ENCODE data around the gene PDRG1. TPM values are rescaled to one million over a fixed set of nuclear protein-coding genes. Genes with fewer than 3 reads are reported as not detected.

PDRG1 gene
- 10 to 100 TPM; 20.4 to 24.4 TPM for total RNA-seq
- polyA plus RNA-seq (2013, experiment 1 of 2), result 19.2 TPM
- polyA plus RNA-seq (2013, experiment 2 of 2), result 18.4 TPM
- long read RNA-seq, experiment 1, transcript PDRG1-201 (5 exons, 1,998 nt), result major isoform, 20 of 24 reads
- long read RNA-seq, experiment 1, partial matches to known transcripts, result 0 of 24 reads
- long read RNA-seq, experiment 1, other reads (novel, unspliced or antisense), result 4 of 24 reads
- long read RNA-seq, experiment 2, transcript PDRG1-201 (5 exons, 1,998 nt), result major isoform, 51 of 56 reads
- long read RNA-seq, experiment 2, partial matches to known transcripts, result 3 of 56 reads
- long read RNA-seq, experiment 2, other reads (novel, unspliced or antisense), result 2 of 56 reads
- long read RNA-seq, experiment 3, transcript PDRG1-201 (5 exons, 1,998 nt), result major isoform, 98 of 108 reads
- long read RNA-seq, experiment 3, partial matches to known transcripts, result 3 of 108 reads
- long read RNA-seq, experiment 3, other reads (novel, unspliced or antisense), result 7 of 108 reads
- long read RNA-seq, experiment 4, transcript PDRG1-201 (5 exons, 1,998 nt), result major isoform, 155 of 161 reads
- long read RNA-seq, experiment 4, partial matches to known transcripts, result 0 of 161 reads
- long read RNA-seq, experiment 4, other reads (novel, unspliced or antisense), result 6 of 161 reads

DNA sequence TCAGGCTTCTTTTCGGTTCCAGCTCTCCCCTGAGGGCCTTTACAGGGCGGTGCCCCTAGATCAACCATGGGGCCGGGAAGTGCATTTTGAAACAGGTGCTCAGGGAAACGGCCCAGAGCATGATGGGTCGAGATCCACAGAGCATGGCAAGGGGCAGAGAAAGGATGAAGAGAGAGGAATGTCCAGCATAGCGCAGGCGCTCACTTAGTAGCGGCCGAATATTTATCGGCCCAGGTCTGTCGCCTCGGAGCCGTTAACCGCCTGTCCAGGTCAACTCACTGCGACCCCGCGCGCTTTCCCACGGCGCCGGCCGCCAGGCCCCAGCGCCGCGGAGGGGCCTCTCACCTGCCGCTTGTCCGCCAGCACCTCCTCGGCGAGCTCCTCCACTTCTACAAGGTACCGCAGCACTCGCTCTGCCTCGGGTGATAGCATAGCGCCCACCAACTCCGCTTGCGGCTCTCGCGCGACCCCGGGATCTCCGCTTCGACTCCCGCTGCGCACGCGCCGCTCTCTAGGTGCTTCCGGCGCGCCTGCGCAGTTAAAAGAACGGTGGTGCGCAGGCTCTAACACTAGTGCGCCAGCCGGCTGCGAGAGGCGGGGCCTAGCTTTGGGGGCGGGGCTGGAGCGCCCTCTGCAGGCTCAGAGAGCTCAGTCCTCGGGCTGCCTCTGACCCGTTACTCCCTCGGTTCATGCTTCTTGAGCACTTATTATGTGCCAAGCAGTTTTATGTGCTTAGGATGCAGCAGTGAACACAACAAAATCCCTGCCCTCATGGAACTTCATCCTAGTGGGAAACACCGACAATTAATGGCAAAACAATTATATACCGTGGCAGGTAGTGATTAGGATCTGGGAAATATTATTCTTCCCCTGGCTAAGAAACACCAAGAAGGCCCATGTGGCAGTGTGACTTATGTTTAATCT, at the start of gene PDRG1:
TSS of gene PDRG1 (minus strand) at position 517 of the 924 bp plus-strand sequence. CDS start at position 432, 85 bp downstream.
- peak within 1 kb of the TSS; percentile 92 for H3K27ac Mint-ChIP-seq
- peaks cover 9% of the 10 kb centered on the region for H3K27me3 ChIP-seq (ENCODE audit: control insufficient read depth, insufficient read depth, low read length, poor library complexity, severe bottlenecking)
- peak within 1 kb of the TSS; percentile 88 for H3K9ac ChIP-seq (ENCODE audit: extremely low read depth, low read length, poor library complexity, severe bottlenecking)
- H3K4me1 Mint-ChIP-seq, result peaks cover 7% of the 10 kb centered on the region
- TF ChIP-seq CTCF (conservative IDR thresholded peaks at IDR 0.05), result peak; percentile 100
- H3K27ac ChIP-seq (ENCODE audit: low read depth, low read length), result peak within 1 kb of the TSS; percentile 58
- peaks cover 6% of the 10 kb centered on the region for H3K9me3 Mint-ChIP-seq
- H3K9me3 ChIP-seq (ENCODE audit: control insufficient read depth, low read length), result peaks cover 13% of the 10 kb centered on the region
- peak within 1 kb of the TSS; percentile 96 for H3K4me3 ChIP-seq (ENCODE audit: low read length)
- peak; percentile 98 for DNase-seq
- peaks cover 37% of the 10 kb centered on the region for H3K27me3 Mint-ChIP-seq (ENCODE audit: insufficient read depth)
- peaks cover 34% of the 10 kb centered on the region for H3K36me3 Mint-ChIP-seq (ENCODE audit: low read depth)
- 0 to 1% methylated on average over 29 to 63 of the region's 63 CpGs for WGBS, 2 experiments (ENCODE audit: insufficient coverage in 1 of 2, insufficient read length in 1 of 2)
- H3K36me3 ChIP-seq (ENCODE audit: control insufficient read depth, insufficient read depth, low read length), result peaks cover 34% of the 10 kb centered on the region
- H3K4me1 ChIP-seq (ENCODE audit: control insufficient read depth, insufficient read depth, low read length), result no peaks in the 10 kb centered on the region
- H3K4me3 Mint-ChIP-seq, result peak within 1 kb of the TSS; percentile 94

DNA sequence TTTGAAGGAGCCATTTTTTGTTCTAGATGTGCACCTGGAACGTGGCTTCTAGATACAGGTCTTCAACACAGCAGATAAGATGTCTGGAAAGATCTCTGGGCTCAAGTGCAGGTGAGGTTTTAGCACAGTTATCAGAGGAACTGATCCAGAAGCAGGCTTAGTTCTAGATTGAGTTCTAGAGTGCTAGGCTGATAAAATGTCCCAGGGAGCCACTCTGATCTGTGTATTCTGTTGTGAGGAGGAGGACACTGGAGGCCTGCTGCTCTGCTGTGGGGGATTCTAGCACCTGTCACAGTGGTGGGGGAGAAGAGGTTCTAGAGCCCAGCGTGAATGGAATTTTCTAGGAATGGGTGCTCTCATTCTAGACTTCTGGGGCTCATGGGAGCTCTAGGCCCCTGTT, 46.4 kb upstream of the PDRG1 start:
- Histone ChIP-seq H3K36me3 (ENCODE audit: control insufficient read depth, insufficient read depth, low read length) (no peaks in the 10 kb centered on the region), H3K27ac (ENCODE audit: low read depth, low read length) (no peak overlapping the region), H3K4me1 (ENCODE audit: control insufficient read depth, insufficient read depth, low read length) (peaks cover 2% of the 10 kb centered on the region), H3K4me3 (ENCODE audit: low read length) (no peak overlapping the region), H3K27me3 (ENCODE audit: control insufficient read depth, insufficient read depth, low read length, poor library complexity, severe bottlenecking) (peaks cover 28% of the 10 kb centered on the region), H3K9ac (ENCODE audit: extremely low read depth, low read length, poor library complexity, severe bottlenecking) (no peak overlapping the region), H3K9me3 (ENCODE audit: control insufficient read depth, low read length) (no peaks in the 10 kb centered on the region)
- Mint-ChIP-seq H3K27ac (no peak overlapping the region), H3K9me3 (no peaks in the 10 kb centered on the region), H3K4me3 (no peak overlapping the region), H3K27me3 (ENCODE audit: insufficient read depth) (peaks cover 71% of the 10 kb centered on the region), H3K4me1 (no peaks in the 10 kb centered on the region), H3K36me3 (ENCODE audit: low read depth) (no peaks in the 10 kb centered on the region)
- no peak for DNase-seq
- TF ChIP-seq CTCF (conservative IDR thresholded peaks at IDR 0.05), result no peak
- 86 to 88% methylated on average over 1 to 2 of the region's 2 CpGs for WGBS, 2 experiments (ENCODE audit: insufficient coverage in 1 of 2, insufficient read length in 1 of 2)

DNA sequence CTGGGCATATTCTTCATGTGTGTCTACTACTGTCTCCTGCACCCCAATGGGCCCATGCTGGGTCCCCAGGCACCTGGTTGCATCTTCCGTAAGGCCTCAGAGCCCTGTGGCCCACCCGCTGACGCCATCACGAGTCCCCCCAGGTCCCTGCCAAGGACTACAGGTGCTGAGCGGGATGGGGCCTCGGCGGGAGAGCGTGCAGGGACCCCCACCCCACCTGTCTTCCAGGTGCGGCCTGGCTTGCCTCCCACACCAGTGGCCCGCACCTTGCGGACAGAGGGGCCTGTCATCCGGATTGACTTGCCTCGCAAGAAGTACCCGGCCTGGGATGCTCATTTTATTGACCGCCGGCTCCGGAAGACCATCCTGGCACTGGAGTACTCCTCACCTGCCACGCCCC, 45.1 kb upstream of the PDRG1 start:
- WGBS, 2 experiments (ENCODE audit: insufficient coverage in 1 of 2, insufficient read length in 1 of 2), result 94 to 98% methylated on average over 16 to 18 of the region's 18 CpGs
- Histone ChIP-seq H3K36me3 (ENCODE audit: control insufficient read depth, insufficient read depth, low read length) (no peaks in the 10 kb centered on the region), H3K27me3 (ENCODE audit: control insufficient read depth, insufficient read depth, low read length, poor library complexity, severe bottlenecking) (peaks cover 40% of the 10 kb centered on the region)

More for the DNA sequence above, 45.1 kb upstream of the PDRG1 start:
- no peaks in the 10 kb centered on the region for H3K36me3 Mint-ChIP-seq (ENCODE audit: low read depth)
- H3K4me1 Mint-ChIP-seq, result no peaks in the 10 kb centered on the region
- Histone ChIP-seq H3K9me3 (ENCODE audit: control insufficient read depth, low read length) (no peaks in the 10 kb centered on the region), H3K27ac (ENCODE audit: low read depth, low read length) (no peak overlapping the region), H3K9ac (ENCODE audit: extremely low read depth, low read length, poor library complexity, severe bottlenecking) (no peak overlapping the region), H3K4me3 (ENCODE audit: low read length) (no peak overlapping the region), H3K4me1 (ENCODE audit: control insufficient read depth, insufficient read depth, low read length) (peaks cover 2% of the 10 kb centered on the region)
- no peak for TF ChIP-seq CTCF (conservative IDR thresholded peaks at IDR 0.05)
- H3K9me3 Mint-ChIP-seq, result no peaks in the 10 kb centered on the region
- no peak for DNase-seq
- no peak overlapping the region for H3K27ac Mint-ChIP-seq
- peaks cover 80% of the 10 kb centered on the region for H3K27me3 Mint-ChIP-seq (ENCODE audit: insufficient read depth)
- H3K4me3 Mint-ChIP-seq, result no peak overlapping the region
